Measurements from ENCODE around the gene HSPB9.

- TF ChIP-seq CTCF (IDR thresholded peaks at IDR 0.05) = no peak
- TF ChIP-seq POLR2A (IDR thresholded peaks at IDR 0.05) = no peak
Measured at GRCh38 chr17:42160531-42160910, 37.9 kb downstream of the HSPB9 start.
